ENCODE data around the gene NAA60. TPM values are rescaled to one million over a fixed set of nuclear protein-coding genes. Genes with fewer than 3 reads are reported as not detected.

The NAA60 gene
- total and polyA plus RNA-seq, 2 experiments from 2014 or later = 32.4 to 36.5 TPM

DNA sequence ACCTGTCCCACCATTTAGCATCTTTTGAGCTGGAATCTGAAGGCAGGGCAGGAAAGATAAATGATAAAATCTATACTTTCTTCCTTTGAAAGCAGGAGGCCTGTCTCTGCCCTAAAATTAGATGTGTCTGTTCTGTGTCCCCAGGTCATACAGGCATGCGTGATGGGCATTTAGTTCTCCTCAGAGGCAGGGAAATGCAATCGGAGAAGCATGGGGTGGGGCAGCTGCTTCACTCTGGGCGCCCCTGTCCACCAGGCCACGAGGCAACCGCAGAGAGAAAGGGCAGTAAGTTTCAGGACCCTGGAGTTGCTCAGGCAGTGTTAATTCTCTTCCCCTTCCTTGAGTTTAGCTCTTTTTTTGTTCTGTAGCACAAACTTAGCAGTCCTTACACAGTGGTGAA is 82.5 kb downstream of the NAA60 start:
- Mint-ChIP-seq H3K27me3 (ENCODE audit: insufficient read depth, low read depth, poor library complexity) (no peaks in the 10 kb centered on the region), H3K4me3 (no peak overlapping the region), H3K36me3 (ENCODE audit: low read depth) (peaks cover 43% of the 10 kb centered on the region), H3K4me1 (no peaks in the 10 kb centered on the region), H3K9me3 (peaks cover 14% of the 10 kb centered on the region), H3K27ac (no peak overlapping the region)
- no peak overlapping the region for H3K4me3 ChIP-seq
- no peaks in the 10 kb centered on the region for H3K27me3 ChIP-seq (ENCODE audit: insufficient read depth)
- H3K79me2 ChIP-seq (replicated peaks; ENCODE audit: insufficient read depth) = no peaks in the 10 kb centered on the region
- no peaks in the 10 kb centered on the region for H3K4me1 ChIP-seq (ENCODE audit: insufficient read depth)
- no peak for TF ChIP-seq ZNF331 (CRISPR knock-in tag; IDR thresholded peaks at IDR 0.05; ENCODE audit: low read depth)
- no peak for TF ChIP-seq POLR2AphosphoS5 (IDR thresholded peaks at IDR 0.05; ENCODE audit: low read depth)
- no peak for TF ChIP-seq ETS1 (IDR thresholded peaks at IDR 0.05)
- TF ChIP-seq ZNF114 (CRISPR knock-in tag; IDR thresholded peaks at IDR 0.05) = no peak
- TF ChIP-seq CTCF (conservative IDR thresholded peaks at IDR 0.05; ENCODE audit: low read depth in 2 of 2) = no peak
- no peak for TF ChIP-seq CREB1 (CRISPR knock-in tag; IDR thresholded peaks at IDR 0.05; ENCODE audit: low read depth)
- no peak for TF ChIP-seq NANOG (IDR thresholded peaks at IDR 0.05; ENCODE audit: borderline replicate concordance)
- no peak for TF ChIP-seq EZH2phosphoT487 (IDR thresholded peaks at IDR 0.05; ENCODE audit: unreplicated experiment)
- TF ChIP-seq, protein P1, sequence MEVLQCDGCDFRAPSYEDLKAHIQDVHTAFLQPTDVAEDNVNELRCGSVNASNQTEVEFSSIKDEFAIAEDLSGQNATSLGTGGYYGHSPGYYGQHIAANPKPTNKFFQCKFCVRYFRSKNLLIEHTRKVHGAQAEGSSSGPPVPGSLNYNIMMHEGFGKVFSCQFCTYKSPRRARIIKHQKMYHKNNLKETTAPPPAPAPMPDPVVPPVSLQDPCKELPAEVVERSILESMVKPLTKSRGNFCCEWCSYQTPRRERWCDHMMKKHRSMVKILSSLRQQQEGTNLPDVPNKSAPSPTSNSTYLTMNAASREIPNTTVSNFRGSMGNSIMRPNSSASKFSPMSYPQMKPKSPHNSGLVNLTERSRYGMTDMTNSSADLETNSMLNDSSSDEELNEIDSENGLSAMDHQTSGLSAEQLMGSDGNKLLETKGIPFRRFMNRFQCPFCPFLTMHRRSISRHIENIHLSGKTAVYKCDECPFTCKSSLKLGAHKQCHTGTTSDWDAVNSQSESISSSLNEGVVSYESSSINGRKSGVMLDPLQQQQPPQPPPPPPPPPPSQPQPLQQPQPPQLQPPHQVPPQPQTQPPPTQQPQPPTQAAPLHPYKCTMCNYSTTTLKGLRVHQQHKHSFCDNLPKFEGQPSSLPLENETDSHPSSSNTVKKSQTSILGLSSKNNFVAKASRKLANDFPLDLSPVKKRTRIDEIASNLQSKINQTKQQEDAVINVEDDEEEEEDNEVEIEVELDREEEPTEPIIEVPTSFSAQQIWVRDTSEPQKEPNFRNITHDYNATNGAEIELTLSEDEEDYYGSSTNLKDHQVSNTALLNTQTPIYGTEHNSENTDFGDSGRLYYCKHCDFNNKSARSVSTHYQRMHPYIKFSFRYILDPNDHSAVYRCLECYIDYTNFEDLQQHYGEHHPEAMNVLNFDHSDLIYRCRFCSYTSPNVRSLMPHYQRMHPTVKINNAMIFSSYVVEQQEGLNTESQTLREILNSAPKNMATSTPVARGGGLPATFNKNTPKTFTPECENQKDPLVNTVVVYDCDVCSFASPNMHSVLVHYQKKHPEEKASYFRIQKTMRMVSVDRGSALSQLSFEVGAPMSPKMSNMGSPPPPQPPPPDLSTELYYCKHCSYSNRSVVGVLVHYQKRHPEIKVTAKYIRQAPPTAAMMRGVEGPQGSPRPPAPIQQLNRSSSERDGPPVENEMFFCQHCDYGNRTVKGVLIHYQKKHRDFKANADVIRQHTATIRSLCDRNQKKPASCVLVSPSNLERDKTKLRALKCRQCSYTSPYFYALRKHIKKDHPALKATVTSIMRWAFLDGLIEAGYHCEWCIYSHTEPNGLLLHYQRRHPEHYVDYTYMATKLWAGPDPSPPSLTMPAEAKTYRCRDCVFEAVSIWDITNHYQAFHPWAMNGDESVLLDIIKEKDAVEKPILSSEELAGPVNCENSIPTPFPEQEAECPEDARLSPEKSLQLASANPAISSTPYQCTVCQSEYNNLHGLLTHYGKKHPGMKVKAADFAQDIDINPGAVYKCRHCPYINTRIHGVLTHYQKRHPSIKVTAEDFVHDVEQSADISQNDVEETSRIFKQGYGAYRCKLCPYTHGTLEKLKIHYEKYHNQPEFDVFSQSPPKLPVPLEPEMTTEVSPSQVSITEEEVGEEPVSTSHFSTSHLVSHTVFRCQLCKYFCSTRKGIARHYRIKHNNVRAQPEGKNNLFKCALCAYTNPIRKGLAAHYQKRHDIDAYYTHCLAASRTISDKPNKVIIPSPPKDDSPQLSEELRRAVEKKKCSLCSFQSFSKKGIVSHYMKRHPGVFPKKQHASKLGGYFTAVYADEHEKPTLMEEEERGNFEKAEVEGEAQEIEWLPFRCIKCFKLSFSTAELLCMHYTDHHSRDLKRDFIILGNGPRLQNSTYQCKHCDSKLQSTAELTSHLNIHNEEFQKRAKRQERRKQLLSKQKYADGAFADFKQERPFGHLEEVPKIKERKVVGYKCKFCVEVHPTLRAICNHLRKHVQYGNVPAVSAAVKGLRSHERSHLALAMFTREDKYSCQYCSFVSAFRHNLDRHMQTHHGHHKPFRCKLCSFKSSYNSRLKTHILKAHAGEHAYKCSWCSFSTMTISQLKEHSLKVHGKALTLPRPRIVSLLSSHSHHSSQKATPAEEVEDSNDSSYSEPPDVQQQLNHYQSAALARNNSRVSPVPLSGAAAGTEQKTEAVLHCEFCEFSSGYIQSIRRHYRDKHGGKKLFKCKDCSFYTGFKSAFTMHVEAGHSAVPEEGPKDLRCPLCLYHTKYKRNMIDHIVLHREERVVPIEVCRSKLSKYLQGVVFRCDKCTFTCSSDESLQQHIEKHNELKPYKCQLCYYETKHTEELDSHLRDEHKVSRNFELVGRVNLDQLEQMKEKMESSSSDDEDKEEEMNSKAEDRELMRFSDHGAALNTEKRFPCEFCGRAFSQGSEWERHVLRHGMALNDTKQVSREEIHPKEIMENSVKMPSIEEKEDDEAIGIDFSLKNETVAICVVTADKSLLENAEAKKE (CRISPR knock-in tag; IDR thresholded peaks at IDR 0.05) = no peak
- no peak for TF ChIP-seq EZH2 (IDR thresholded peaks at IDR 0.05; ENCODE audit: low read depth, unreplicated experiment)
- TF ChIP-seq STAT1 (IDR thresholded peaks at IDR 0.05; ENCODE audit: unreplicated experiment) = no peak
- no peak for TF ChIP-seq JUNB (IDR thresholded peaks at IDR 0.05; ENCODE audit: unreplicated experiment)
- no peak for TF ChIP-seq REST (IDR thresholded peaks at IDR 0.05; ENCODE audit: unreplicated experiment)
- H3K36me3 ChIP-seq (ENCODE audit: insufficient read depth) = peaks cover 12% of the 10 kb centered on the region; the same call in 1 of the 2 replicates
- ATAC-seq (no peak), DNase-seq (ENCODE audit: low spot score) (no peak)
- H3K9me2 ChIP-seq (ENCODE audit: insufficient read depth) = peaks cover 3% of the 10 kb centered on the region; the same call in 1 of the 2 replicates
- no peaks in the 10 kb centered on the region; the same call in 1 of the 2 replicates for H3F3A ChIP-seq (replicated peaks; ENCODE audit: low read depth)
- H4K20me1 ChIP-seq (replicated peaks; ENCODE audit: insufficient read depth) = no peaks in the 10 kb centered on the region; the same call in 1 of the 2 replicates
- H3K4me2 ChIP-seq = no peak overlapping the region
- no peak overlapping the region for H2AFZ ChIP-seq
- H3K27ac ChIP-seq (ENCODE audit: low read depth) = no peak overlapping the region

All from GM23338 (cell line).